Thyroid gland (tissue), 4 donors: ENCODE data around the gene LIN7A. TPM values are rescaled to one million over a fixed set of nuclear protein-coding genes. Genes with fewer than 3 reads are reported as not detected.
"Not testable (repeated sequence)": the region's sequence is repeated elsewhere in the genome, so short reads cannot be mapped to it uniquely, and the experiment has no call there.

Experiments
- DNase-seq, 2 donors: peaks; one replicate each; pipeline ENCODE4 v3.0.0-alpha.2; 2019
- H3K27ac ChIP-seq, 3 donors: fragments of 200-600 bp; sonication (generic); 1 replicate in 2 of 3; 2 replicates in 1 of 3; pipeline ENCODE4 v1.5.1; 2016 to 2019; ENCODE audit warnings: mild to moderate bottlenecking in 1 of 3, moderate library complexity in 1 of 3
- H3K27me3 ChIP-seq: fragments of 200-600 bp; sonication (generic); one replicate; pipeline ENCODE4 v1.5.1; 2019
- H3K36me3 ChIP-seq, 2 donors: fragments of 200-600 bp; sonication (generic); one replicate each; pipeline ENCODE4 v1.5.1; 2016 to 2019
- H3K4me1 ChIP-seq, 2 donors: fragments of 200-600 bp; sonication (generic); one replicate each; pipeline ENCODE4 v1.5.1; 2017 to 2019
- H3K4me3 ChIP-seq, 3 donors: fragments of 200-600 bp; sonication (generic); replicated peaks in 1 of 3; 1 replicate in 2 of 3; 2 replicates in 1 of 3; pipeline ENCODE4 v1.5.1; 2016; ENCODE audit warnings: mild to moderate bottlenecking in 1 of 3
- H3K9me3 ChIP-seq: fragments of 200-600 bp; sonication (generic); one replicate; pipeline ENCODE4 v1.5.1; 2017
- POLR2A ChIP-seq, 2 donors: fragments of 450-650 bp; IDR thresholded peaks; one replicate each; pipeline ENCODE4 v1.6.1; 2017; ENCODE audit warnings: antibody characterized with exemption in 2 of 2, mild to moderate bottlenecking in 2 of 2, moderate library complexity in 1 of 2
- WGBS, 2 donors: methylation state at CpG; one replicate each; pipeline ENCODE4 v1.1.5; 2017; 5-methylcytosine and 5-hydroxymethylcytosine counted together
- intact Hi-C: fragments of 100-400 bp; cut with DNase I; formaldehyde crosslinking; loops from one replicate; pipeline ENCODE4 v1.15.1; 2023
- total RNA-seq, 4 donors: library from RNA; depleted of rRNA; stranded (reverse); fragments of >200 nt; gene quantifications; one replicate each; pipeline ENCODE4 v1.2.3, GENCODE V29; 2016
- TF ChIP-seq, protein P1 (sequence below), 6 experiments: fragments of 200-600 bp in 3 of 6; fragments of 450-650 bp in 3 of 6; sonication (generic) in 3 of 6; IDR thresholded peaks; one replicate each; pipeline ENCODE4 v1.5.1; 2016 to 2019; ENCODE audit warnings: antibody characterized with exemption in 6 of 6, mild to moderate bottlenecking in 2 of 6, inconsistent platforms in 1 of 6, moderate library complexity in 1 of 6

LIN7A gene
- total RNA-seq, 4 donors from 2014 or later, result 7.9 to 21.4 (median 18.4) TPM

DNA sequence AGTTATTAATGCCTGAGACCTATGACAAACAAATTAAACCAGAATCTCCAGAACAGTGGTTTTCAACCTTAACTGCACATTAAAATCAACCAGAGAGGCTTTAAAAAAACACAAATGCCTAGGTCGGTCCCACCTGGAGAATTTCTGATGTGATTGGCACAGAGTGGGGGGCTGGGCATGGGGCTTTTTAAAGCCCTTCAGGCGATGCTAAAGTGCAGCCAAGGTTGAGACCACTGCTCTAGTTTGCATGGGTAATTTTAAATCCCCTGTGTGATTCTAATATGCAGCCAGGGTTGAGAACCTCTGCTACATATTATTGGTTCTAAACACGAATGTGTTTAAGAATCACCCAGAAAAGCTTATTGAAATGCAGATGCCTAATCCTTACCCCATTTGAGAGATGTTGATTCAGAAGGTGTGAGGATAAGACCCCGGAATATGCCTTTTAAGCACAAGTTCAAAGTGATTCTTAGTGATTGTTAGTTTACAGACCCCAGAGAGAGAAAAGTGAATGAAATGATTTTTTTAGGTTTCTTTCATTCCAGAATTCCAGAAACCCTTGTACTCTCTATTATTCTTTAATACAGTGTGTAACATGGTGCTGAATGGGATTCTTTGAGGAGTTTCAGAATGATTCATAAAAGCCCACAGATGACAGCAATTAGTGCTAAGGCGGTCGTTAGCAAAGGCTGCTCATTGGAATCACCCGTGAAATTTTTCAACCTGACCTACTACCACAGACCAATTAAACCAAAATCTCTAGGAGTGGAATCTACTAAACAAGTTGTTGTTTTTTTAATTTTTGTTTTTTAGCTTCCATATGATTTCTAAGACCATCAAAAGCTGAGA is 44.9 kb downstream of the LIN7A start:
- intact Hi-C loops, result no loop called here

DNA sequence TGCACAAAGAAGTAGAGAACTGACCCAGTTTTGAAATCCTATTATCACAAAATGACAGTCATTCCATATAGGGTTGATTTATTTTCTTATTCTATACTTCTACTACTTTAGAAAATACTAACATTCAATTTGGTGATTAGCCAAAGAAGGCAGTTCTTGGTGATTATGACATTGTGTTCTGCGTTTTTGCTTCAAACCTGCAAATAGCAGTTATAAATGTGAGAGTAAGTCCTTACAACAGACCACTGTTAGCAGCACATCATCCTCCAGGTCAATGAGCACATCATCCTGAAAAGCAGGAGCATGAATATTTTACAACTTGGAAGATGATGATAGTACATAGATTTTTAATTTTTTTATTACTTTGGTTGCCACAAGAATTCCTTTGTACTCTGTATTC is 53.1 kb downstream of the LIN7A start:
- no peak for DNase-seq
- H3K36me3 ChIP-seq, result no peaks in the 10 kb centered on the region
- TF ChIP-seq, protein P1, sequence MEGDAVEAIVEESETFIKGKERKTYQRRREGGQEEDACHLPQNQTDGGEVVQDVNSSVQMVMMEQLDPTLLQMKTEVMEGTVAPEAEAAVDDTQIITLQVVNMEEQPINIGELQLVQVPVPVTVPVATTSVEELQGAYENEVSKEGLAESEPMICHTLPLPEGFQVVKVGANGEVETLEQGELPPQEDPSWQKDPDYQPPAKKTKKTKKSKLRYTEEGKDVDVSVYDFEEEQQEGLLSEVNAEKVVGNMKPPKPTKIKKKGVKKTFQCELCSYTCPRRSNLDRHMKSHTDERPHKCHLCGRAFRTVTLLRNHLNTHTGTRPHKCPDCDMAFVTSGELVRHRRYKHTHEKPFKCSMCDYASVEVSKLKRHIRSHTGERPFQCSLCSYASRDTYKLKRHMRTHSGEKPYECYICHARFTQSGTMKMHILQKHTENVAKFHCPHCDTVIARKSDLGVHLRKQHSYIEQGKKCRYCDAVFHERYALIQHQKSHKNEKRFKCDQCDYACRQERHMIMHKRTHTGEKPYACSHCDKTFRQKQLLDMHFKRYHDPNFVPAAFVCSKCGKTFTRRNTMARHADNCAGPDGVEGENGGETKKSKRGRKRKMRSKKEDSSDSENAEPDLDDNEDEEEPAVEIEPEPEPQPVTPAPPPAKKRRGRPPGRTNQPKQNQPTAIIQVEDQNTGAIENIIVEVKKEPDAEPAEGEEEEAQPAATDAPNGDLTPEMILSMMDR (IDR thresholded peaks at IDR 0.05), result no peak
- no peak for TF ChIP-seq POLR2A (IDR thresholded peaks at IDR 0.05)
- peaks cover 10 to 13% of the 10 kb centered on the region in 2 donors for H3K4me1 ChIP-seq
- H3K27ac ChIP-seq, result no peak overlapping the region
- no peaks in the 10 kb centered on the region for H3K9me3 ChIP-seq
- WGBS, 2 donors, result 83 to 92% methylated on average over 1 of the region's 1 CpG
- H3K4me3 ChIP-seq, result no peak overlapping the region
- no peaks in the 10 kb centered on the region for H3K27me3 ChIP-seq
- intact Hi-C loops, result no loop called here

More for the DNA sequence above, 44.9 kb downstream of the LIN7A start:
- Histone ChIP-seq H3K4me1 (no peaks in the 10 kb centered on the region), H3K9me3 (no peaks in the 10 kb centered on the region), H3K27ac (no peak overlapping the region), H3K27me3 (no peaks in the 10 kb centered on the region), H3K4me3 (no peak overlapping the region), H3K36me3 (no peaks in the 10 kb centered on the region)
- TF ChIP-seq, protein P1 (IDR thresholded peaks at IDR 0.05), result no peak
- TF ChIP-seq POLR2A (IDR thresholded peaks at IDR 0.05), result no peak
- DNase-seq, result peak in 1 of 2 donors; percentile 1
- 53 to 61% methylated on average over 7 of the region's 7 CpGs for WGBS, 2 donors

DNA sequence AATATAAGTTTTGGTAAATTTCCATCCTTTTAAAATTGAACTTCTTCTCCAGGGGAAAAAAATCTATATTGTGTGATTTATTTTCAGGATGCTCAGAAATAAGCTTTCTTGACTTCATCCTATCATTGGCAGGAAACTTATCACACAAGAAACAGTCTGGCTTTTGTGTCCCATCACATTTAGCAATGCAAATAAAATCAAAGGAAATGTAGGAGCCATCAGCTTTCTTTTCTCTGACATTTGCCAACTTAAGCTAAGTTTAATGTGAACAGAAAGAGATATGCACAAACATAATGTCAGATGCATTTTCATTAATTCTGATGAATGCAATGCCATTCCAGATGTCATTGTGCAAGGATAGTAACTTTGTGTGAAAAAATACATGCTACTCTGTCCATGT is 56.6 kb downstream of the LIN7A start:
- Histone ChIP-seq H3K27me3 (no peaks in the 10 kb centered on the region), H3K27ac (no peak overlapping the region), H3K9me3 (no peaks in the 10 kb centered on the region), H3K36me3 (no peaks in the 10 kb centered on the region), H3K4me1 (peaks cover 20 to 28% of the 10 kb centered on the region in 2 donors), H3K4me3 (no peak overlapping the region)
- DNase-seq, result no peak
- TF ChIP-seq, protein P1 (IDR thresholded peaks at IDR 0.05), result no peak
- TF ChIP-seq POLR2A (IDR thresholded peaks at IDR 0.05), result no peak
- intact Hi-C loops, result no loop called here

DNA sequence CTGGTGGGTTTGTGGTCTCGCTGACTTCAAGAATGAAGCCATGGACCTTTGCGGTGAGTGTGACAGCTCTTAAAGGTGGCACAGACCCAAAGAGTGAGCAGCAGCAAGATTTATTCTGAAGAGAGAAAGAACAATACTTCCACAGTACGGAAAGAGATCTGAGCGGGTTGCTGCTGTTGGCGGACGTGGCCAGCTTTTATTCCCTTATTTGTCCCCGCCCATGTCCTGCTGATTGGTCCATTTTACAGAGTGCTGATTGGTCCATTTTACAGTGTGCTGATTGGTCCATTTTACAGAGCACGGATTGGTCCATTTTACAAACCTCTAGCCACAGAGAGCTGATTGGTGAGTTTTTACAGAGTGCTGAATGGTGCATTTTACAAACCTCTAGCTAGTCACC is 59.3 kb downstream of the LIN7A start:
- H3K27ac ChIP-seq, result peak overlapping the region; percentile 21 to 54 (median 54)
- H3K36me3 ChIP-seq, intact Hi-C loops, H3K9me3 ChIP-seq, H3K4me3 ChIP-seq, H3K27me3 ChIP-seq: not testable (repeated sequence)
- DNase-seq, result peak in 1 of 2 donors; percentile 7
- H3K4me1 ChIP-seq, result peaks cover 20 to 28% of the 10 kb centered on the region in 2 donors
- 88 to 92% methylated on average over 8 of the region's 8 CpGs for WGBS, 2 donors

DNA sequence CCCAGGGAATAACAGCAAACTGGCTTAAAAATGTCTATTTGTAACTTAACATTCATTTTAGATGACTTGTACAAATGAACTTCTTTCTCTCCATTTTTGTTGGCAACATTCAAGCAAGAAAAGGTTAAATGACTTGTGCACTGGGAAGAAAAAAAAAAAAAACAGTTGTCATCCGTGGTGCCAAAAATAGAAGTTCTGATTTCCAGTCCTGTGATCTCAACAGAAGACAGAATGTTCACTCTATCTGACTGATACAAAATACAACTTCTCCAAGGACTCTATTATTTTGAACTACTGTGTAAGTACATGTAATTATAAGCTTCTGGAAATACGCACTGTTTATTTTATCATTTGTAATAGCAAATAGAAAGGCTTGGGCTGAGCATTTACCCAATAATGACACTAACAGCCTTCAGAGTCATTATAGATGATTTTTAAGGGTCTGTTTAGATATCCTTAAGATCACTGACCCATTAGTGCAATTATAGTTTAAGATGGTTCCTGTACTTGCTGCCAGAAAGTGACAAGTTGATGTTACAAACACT is 59.9 kb downstream of the LIN7A start:
- no peaks in the 10 kb centered on the region for H3K9me3 ChIP-seq
- no peak for DNase-seq
- H3K27ac ChIP-seq, result peak overlapping the region; percentile 21 to 54 (median 54)
- intact Hi-C loops, result no loop called here
- no peak overlapping the region for H3K4me3 ChIP-seq
- no peaks in the 10 kb centered on the region for H3K36me3 ChIP-seq
- TF ChIP-seq, protein P1 (IDR thresholded peaks at IDR 0.05), result no peak
- TF ChIP-seq POLR2A (IDR thresholded peaks at IDR 0.05), result no peak
- peaks cover 20 to 28% of the 10 kb centered on the region in 2 donors for H3K4me1 ChIP-seq
- WGBS, 2 donors, result 25 to 31% methylated on average over 2 of the region's 2 CpGs
- H3K27me3 ChIP-seq, result no peaks in the 10 kb centered on the region
